Subcutaneous abdominal adipose tissue (tissue), 5 donors: Measurements from ENCODE around the gene CCNA1.

Experiments used
- H3K27ac ChIP-seq: one replicate; pipeline ENCODE4 v1.7.0; 2013; ENCODE audit warnings: low read depth, mild to moderate bottlenecking, inconsistent platforms, low read length, moderate library complexity
- H3K27me3 ChIP-seq, 5 donors: one replicate each; pipeline ENCODE4 v1.7.0; 2013; ENCODE audit warnings: low read length in 5 of 5, inconsistent platforms in 1 of 5; ENCODE audit not compliant: control insufficient read depth in 5 of 5, insufficient read depth in 4 of 5
- H3K36me3 ChIP-seq, 5 donors: one replicate each; pipeline ENCODE4 v1.7.0; 2013; ENCODE audit warnings: low read length in 5 of 5; ENCODE audit not compliant: control insufficient read depth in 5 of 5, insufficient read depth in 5 of 5
- H3K4me1 ChIP-seq, 5 donors: one replicate each; pipeline ENCODE4 v1.7.0; 2013; ENCODE audit warnings: low read length in 5 of 5, mild to moderate bottlenecking in 3 of 5, moderate library complexity in 1 of 5; ENCODE audit not compliant: control insufficient read depth in 5 of 5, insufficient read depth in 5 of 5
- H3K4me3 ChIP-seq, 5 donors: one replicate each; pipeline ENCODE4 v1.7.0; 2013; ENCODE audit warnings: low read length in 5 of 5, low read depth in 1 of 5
- H3K9ac ChIP-seq, 5 donors: one replicate each; pipeline ENCODE4 v1.7.0; 2013; ENCODE audit warnings: low read length in 5 of 5, mild to moderate bottlenecking in 4 of 5, moderate library complexity in 3 of 5
- H3K9me3 ChIP-seq, 5 donors: one replicate each; pipeline ENCODE4 v1.7.0; 2013; ENCODE audit warnings: low read length in 5 of 5; ENCODE audit not compliant: control insufficient read depth in 5 of 5
- donor health status: healthy.
- donor health status: healthy.
- donor health status: healthy.
- donor health status: healthy.
- donor health status: healthy.

The CCNA1 gene

DNA sequence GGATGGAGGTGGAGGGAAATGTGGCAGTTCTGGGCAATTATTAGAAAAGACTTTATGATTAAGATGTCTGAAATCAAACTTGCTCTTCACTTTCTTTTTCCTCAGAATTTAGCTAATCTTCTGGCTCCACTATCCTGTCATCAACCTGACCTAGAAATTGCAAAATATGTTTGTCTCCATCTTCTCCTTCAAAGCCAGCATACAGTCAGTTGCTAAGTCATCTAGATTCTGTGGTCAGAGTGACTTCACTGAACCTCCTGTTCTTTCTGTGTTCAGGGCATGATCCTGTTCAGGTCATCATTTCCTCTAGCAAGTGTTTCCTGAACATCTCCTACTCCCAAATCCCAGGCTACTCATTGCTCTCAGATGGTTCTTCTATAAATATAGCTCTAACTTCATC is 10.8 kb upstream of the CCNA1 start:
- H3K4me3 ChIP-seq: no peak overlapping the region
- H3K27ac ChIP-seq: no peak overlapping the region
- H3K27me3 ChIP-seq: no peaks in the 10 kb centered on the region
- H3K9me3 ChIP-seq: peaks cover 0 to 5% (median 0%) of the 10 kb centered on the region in 5 donors
- H3K4me1 ChIP-seq: peaks cover 0 to 5% (median 0%) of the 10 kb centered on the region in 5 donors
- no peak overlapping the region for H3K9ac ChIP-seq
- no peaks in the 10 kb centered on the region for H3K36me3 ChIP-seq

DNA sequence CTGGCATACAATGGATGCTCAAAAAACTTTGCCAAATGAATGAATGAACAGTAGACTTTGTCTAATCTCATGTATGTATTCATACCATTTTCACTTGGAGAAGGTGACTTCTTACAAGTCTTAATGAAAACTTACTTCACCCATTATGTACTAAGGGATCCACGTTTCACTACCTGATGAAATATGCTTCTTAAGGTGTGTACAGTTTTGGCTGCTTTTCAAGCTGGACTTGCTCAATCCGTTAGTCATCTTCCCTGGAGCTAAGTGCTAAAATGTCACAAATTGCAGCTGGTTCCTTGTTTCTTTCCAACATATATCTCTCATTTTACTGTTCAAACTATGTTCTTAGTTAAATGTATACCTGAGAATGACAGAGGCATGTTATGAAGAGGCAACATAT is 4.2 kb upstream of the CCNA1 start:
- no peak overlapping the region for H3K9ac ChIP-seq
- H3K27me3 ChIP-seq: peaks cover 10 to 32% (median 27%) of the 10 kb centered on the region in 5 donors
- no peak overlapping the region for H3K27ac ChIP-seq
- H3K4me3 ChIP-seq: no peak overlapping the region
- H3K36me3 ChIP-seq: no peaks in the 10 kb centered on the region
- peaks cover 0 to 5% (median 0%) of the 10 kb centered on the region in 5 donors for H3K9me3 ChIP-seq
- peaks cover 0 to 29% (median 28%) of the 10 kb centered on the region in 5 donors for H3K4me1 ChIP-seq

DNA sequence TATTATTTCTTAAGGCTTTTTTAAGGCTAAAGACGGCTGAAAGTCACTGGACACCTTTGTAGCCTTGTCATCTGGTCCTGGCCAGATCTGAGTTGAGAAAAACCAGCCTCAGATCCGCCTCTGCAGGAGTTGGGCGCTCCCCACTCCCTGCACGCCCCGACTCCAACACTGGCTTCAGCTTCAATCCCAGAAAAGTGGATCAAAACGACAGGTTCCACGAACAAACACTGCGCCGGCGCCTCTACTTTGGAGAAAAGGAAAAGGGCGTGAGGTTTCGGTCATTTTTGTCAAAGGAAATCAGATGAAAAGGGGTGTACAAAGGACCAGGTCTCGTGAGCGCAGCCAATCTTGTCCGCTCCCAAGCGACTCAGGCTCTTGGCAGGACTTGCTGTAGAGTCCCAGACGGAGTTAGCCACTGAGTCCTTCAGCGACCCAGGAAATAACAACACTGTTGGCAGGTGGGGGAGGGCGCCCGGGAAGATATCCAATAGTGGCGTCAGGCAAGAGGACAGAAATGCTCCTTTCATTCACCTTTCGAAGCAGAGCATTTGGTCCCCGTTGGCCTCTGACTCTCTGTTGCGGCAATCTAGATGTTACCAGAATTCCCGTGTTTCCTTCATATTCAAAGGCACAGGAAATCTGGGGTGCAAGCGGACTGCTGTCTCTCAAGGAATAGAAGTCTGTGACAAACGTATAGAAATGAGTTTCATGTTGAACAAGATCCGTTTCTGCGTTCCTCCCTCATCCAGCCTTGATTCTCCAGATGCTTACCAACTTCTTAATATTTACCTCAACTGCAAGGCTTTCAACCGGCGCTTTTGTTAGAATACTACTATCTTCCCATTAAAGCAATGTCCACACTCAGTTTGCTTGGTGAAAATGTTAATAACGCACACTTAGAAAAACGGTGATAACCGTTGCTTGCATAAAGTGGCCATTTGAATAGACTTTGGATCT is 1.8 kb upstream of the CCNA1 start:
- Histone ChIP-seq H3K27ac (no peak overlapping the region), H3K4me1 (peaks cover 0 to 29% (median 28%) of the 10 kb centered on the region in 5 donors), H3K27me3 (peaks cover 10 to 35% (median 28%) of the 10 kb centered on the region in 5 donors), H3K9ac (no peak overlapping the region), H3K36me3 (no peaks in the 10 kb centered on the region), H3K9me3 (peaks cover 0 to 4% (median 0%) of the 10 kb centered on the region in 5 donors), H3K4me3 (peak overlapping the region in 3 of 5 donors; percentile 6 to 28 (median 13))

DNA sequence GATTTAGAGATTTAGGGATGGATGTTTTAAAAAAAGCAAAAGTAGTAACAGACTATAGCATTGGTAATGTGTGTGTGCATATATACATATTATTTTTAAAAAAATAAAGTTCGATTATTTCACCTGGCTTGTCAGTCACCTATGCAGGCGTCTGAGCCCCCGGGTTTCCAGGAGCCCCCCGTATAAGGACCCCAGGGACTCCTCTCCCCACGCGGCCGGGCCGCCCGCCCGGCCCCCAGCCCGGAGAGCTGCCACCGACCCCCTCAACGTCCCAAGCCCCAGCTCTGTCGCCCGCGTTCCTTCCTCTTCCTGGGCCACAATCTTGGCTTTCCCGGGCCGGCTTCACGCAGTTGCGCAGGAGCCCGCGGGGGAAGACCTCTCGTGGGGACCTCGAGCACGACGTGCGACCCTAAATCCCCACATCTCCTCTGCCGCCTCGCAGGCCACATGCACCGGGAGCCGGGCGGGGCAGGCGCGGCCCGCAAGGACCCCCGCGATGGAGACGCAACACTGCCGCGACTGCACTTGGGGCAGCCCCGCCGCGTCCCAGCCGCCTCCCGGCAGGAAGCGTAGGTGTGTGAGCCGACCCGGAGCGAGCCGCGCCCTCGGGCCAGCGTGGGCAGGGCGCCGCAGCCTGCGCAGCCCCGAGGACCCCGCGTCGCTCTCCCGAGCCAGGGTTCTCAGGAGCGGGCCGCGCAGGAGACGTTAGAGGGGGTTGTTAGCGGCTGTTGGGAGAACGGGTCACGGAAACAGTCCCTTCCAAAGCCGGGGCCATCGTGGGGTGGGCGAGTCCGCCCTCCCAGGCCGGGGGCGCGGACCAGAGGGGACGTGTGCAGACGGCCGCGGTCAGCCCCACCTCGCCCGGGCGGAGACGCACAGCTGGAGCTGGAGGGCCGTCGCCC is 840 bp upstream of the CCNA1 start:
- H3K9ac ChIP-seq: no peak overlapping the region
- H3K4me1 ChIP-seq: peaks cover 0 to 29% (median 28%) of the 10 kb centered on the region in 5 donors
- H3K9me3 ChIP-seq: no peaks in the 10 kb centered on the region
- no peaks in the 10 kb centered on the region for H3K36me3 ChIP-seq
- peak overlapping the region in 4 of 5 donors; percentile 50 to 69 (median 62) for H3K4me3 ChIP-seq
- no peak overlapping the region for H3K27ac ChIP-seq
- peaks cover 10 to 35% (median 28%) of the 10 kb centered on the region in 5 donors for H3K27me3 ChIP-seq

DNA sequence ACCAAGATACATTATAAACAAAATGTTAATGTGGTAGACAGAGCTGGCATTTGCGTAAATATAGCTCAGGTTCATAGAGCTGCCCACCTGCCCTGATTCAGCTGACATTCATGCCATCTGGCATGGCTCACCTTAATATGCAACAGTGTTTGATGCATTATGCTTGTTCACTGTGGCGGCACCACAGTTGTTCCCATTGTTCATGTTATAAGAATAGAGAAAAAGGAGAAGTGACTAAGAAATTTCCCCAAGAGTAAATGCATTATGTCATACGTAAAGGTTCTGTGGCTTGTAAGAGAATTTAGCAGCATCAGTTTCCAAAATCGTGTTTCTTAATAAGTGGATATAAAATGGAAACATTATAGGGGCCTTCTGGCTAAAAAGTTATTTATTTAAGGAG is 4.5 kb downstream of the CCNA1 start:
- H3K27ac ChIP-seq: no peak overlapping the region

DNA sequence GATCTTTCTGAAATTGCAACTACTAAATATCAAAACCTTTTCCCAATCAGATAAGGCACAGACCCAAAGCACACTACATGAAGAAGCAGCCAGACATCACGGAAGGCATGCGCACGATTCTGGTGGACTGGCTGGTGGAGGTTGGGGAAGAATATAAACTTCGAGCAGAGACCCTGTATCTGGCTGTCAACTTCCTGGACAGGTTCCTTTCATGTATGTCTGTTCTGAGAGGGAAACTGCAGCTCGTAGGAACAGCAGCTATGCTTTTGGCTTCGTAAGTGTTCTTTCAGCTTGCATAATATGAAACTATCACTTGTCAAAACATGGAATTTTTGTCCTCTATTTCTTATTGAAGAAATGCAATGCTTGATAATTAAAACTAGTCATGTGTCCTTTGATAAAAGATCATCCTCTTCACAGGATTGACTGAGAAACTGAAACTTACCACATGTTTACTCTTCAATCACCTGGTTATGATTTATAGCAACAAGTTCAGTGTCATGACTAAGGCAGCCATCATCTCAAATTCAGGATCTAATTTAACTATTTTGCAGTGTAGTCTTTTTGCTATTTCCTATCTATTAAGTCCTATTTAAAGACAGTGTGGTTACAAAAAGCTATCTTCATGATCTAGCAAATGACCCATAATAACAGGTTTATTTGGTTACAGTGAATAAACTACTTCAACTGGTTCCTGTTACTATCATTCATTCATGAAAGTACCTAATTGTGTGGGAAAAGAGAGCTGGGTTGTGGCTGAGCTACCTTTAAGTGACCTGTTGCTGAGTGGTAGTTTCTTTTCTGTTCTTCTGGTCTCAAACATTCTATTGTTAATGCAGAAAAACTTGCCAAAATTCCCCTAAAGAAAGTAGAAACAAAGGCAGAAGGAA is 6.5 kb downstream of the CCNA1 start:
- Histone ChIP-seq H3K36me3 (no peaks in the 10 kb centered on the region), H3K9ac (no peak overlapping the region), H3K27me3 (peaks cover 0 to 2% (median 0%) of the 10 kb centered on the region in 5 donors), H3K4me3 (no peak overlapping the region), H3K9me3 (no peaks in the 10 kb centered on the region), H3K27ac (no peak overlapping the region), H3K4me1 (no peaks in the 10 kb centered on the region)

More for the DNA sequence above, 4.5 kb downstream of the CCNA1 start:
- no peak overlapping the region for H3K4me3 ChIP-seq
- no peaks in the 10 kb centered on the region for H3K36me3 ChIP-seq
- peaks cover 5 to 14% (median 8%) of the 10 kb centered on the region in 5 donors for H3K27me3 ChIP-seq
- no peak overlapping the region for H3K9ac ChIP-seq
- peaks cover 0 to 11% (median 10%) of the 10 kb centered on the region in 5 donors for H3K4me1 ChIP-seq
- no peaks in the 10 kb centered on the region for H3K9me3 ChIP-seq

DNA sequence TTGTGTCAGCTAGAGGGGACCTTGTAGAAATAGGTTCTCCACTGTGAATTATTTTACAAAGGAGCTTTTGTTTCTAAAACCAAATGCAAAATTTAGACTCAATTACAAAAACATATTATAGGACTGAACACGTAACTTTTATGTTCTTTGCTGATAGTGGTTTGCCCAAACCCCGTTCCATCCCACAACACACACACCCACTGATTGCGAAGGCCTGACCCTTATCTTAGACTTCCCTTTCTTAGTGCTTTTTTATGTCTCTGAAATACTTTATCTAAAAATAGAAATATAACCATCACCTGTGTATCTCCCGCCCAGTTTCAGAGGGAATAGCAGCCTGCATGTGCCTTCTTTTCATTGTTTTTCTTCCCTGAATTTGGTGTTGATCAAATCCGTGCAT is 13.0 kb downstream of the CCNA1 start:
- Histone ChIP-seq H3K27ac (no peak overlapping the region), H3K27me3 (peaks cover 0 to 5% (median 0%) of the 10 kb centered on the region in 5 donors), H3K4me1 (no peaks in the 10 kb centered on the region), H3K9ac (no peak overlapping the region), H3K36me3 (no peaks in the 10 kb centered on the region), H3K9me3 (no peaks in the 10 kb centered on the region), H3K4me3 (no peak overlapping the region)

DNA sequence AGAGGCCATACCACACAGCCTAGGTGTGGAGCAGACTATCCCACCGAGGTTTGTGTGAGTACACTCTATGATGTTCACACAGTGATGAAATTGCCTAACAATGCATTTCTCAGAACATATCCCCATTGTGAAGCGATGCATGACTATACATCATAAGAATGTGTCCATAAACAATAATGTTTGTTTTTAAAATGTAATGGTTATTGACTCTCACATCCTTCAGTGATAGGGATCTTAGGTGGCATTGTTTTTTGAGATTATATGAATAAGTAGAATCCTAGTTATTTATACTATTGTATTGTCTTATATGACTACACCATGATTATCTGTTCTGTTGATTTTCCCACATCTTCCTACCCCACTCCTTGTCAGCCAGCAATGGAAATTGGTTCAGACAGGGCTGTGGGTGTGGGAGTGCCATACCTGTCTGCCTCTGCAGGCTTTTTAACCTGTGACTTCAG is 13.6 kb downstream of the CCNA1 start:
- no peak overlapping the region for H3K27ac ChIP-seq

DNA sequence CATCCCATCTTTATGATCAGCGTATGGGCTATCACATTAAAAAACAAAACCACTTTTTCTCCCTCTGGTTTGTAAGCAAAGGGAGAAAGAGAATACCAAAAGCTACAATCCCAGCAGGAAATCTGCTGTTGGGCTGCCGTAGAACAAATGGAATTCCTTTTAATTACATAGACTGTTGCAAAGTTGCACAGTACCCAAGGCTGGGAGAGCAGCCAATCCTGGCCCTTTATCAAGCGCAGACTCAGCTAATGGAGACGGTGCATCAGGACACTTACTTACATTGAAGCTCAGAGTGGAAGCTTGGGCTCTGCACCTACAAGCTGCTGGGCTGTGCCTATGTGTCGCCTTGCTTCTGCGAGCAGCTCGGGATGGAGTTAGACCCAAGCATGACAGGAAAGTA is 15.2 kb downstream of the CCNA1 start:
- Histone ChIP-seq H3K9me3 (no peaks in the 10 kb centered on the region), H3K27ac (no peak overlapping the region), H3K4me1 (no peaks in the 10 kb centered on the region), H3K4me3 (no peak overlapping the region), H3K27me3 (peaks cover 0 to 9% (median 0%) of the 10 kb centered on the region in 5 donors), H3K36me3 (no peaks in the 10 kb centered on the region), H3K9ac (no peak overlapping the region)

More for the DNA sequence above, 13.6 kb downstream of the CCNA1 start:
- no peaks in the 10 kb centered on the region for H3K36me3 ChIP-seq
- no peaks in the 10 kb centered on the region for H3K9me3 ChIP-seq
- H3K27me3 ChIP-seq: peaks cover 0 to 9% (median 0%) of the 10 kb centered on the region in 5 donors
- no peak overlapping the region for H3K4me3 ChIP-seq
- no peak overlapping the region for H3K9ac ChIP-seq
- no peaks in the 10 kb centered on the region for H3K4me1 ChIP-seq
